Gastroesophageal sphincter (tissue), 4 donors: ENCODE data around the gene CCL27. TPM values are rescaled to one million over a fixed set of nuclear protein-coding genes. Genes with fewer than 3 reads are reported as not detected.

ENCODE experiments used
- ATAC-seq: fragments of 150-250 bp; one replicate; pipeline ENCODE4 v1.9.1; 2016; ENCODE audit warnings: mild to moderate bottlenecking, moderate library complexity
- H3K27ac ChIP-seq, 4 donors: fragments of 200-600 bp; sonication (generic) in 3 of 4; 1 replicate in 3 of 4; 2 replicates in 1 of 4; pipeline ENCODE4 v1.5.1; 2016 to 2019
- H3K27me3 ChIP-seq: fragments of 200-600 bp; sonication (generic); one replicate; pipeline ENCODE4 v1.5.1; 2019
- H3K36me3 ChIP-seq, 2 donors: fragments of 200-600 bp; sonication (generic); one replicate each; pipeline ENCODE4 v1.5.1; 2019; ENCODE audit warnings: control low read depth in 1 of 2
- H3K4me1 ChIP-seq, 3 donors: fragments of 200-600 bp; sonication (generic); 1 replicate in 2 of 3; 2 replicates in 1 of 3; pipeline ENCODE4 v1.5.1; 2016 to 2019; ENCODE audit warnings: control low read depth in 2 of 3
- H3K4me3 ChIP-seq, 2 donors: fragments of 200-600 bp; sonication (generic); one replicate each; pipeline ENCODE4 v1.5.1; 2019; ENCODE audit warnings: mild to moderate bottlenecking in 1 of 2, moderate library complexity in 1 of 2
- H3K9me3 ChIP-seq, 3 donors: fragments of 200-600 bp; sonication (generic); one replicate each; pipeline ENCODE4 v1.5.1; 2017 to 2019; ENCODE audit warnings: control low read depth in 2 of 3
- CTCF ChIP-seq, 4 experiments: fragments of 200-600 bp in 2 of 4; fragments of 450-650 bp in 2 of 4; sonication (generic) in 1 of 4; IDR thresholded peaks; one replicate each; pipeline ENCODE4 v1.5.1; 2017 to 2019; ENCODE audit warnings: antibody characterized with exemption in 4 of 4, mild to moderate bottlenecking in 2 of 4, moderate library complexity in 2 of 4
- EP300 ChIP-seq: sonication (generic); formaldehyde crosslinking; IDR thresholded peaks from one replicate; pipeline ENCODE4 v1.6.1; 2017; ENCODE audit warnings: antibody characterized with exemption, mild to moderate bottlenecking
- POLR2A ChIP-seq, 2 donors: fragments of 450-650 bp; IDR thresholded peaks; one replicate each; pipeline ENCODE4 v1.6.1; 2017; ENCODE audit warnings: antibody characterized with exemption in 2 of 2, mild to moderate bottlenecking in 2 of 2, moderate library complexity in 1 of 2
- POLR2AphosphoS5 ChIP-seq: sonication (generic); formaldehyde crosslinking; IDR thresholded peaks from one replicate; pipeline ENCODE4 v1.6.1; 2017; ENCODE audit warnings: antibody characterized with exemption
- WGBS, 2 donors: methylation state at CpG; one replicate each; pipeline ENCODE4 v1.1.5; 2018; ENCODE audit warnings: low coverage in 1 of 2; 5-methylcytosine and 5-hydroxymethylcytosine counted together
- total RNA-seq, 4 donors: library from RNA; depleted of rRNA; stranded (reverse); fragments of >200 nt; gene quantifications; one replicate each; pipeline ENCODE4 v1.1.0, GENCODE V29; 2016

The CCL27 gene
- total RNA-seq, 4 donors from 2014 or later, result not detected

- Histone ChIP-seq H3K36me3 (peaks cover 0 to 14% of the 10 kb centered on the region in 2 donors), H3K9me3 (no peaks in the 10 kb centered on the region), H3K4me1 (peaks cover 0 to 13% (median 0%) of the 10 kb centered on the region in 3 donors), H3K27me3 (no peaks in the 10 kb centered on the region), H3K27ac (no peak overlapping the region), H3K4me3 (no peak overlapping the region)
- no peak for ATAC-seq
- 70 to 75% methylated on average over 1 to 2 of the region's 5 CpGs for WGBS, 2 donors
- TF ChIP-seq POLR2AphosphoS5 (no peak), POLR2A (IDR thresholded peaks at IDR 0.05) (no peak), EP300 (no peak)
Observed at GRCh38 chr9:34688329-34689115, 26.1 kb upstream of the CCL27 start.

- Histone ChIP-seq H3K36me3 (peaks cover 0 to 24% of the 10 kb centered on the region in 2 donors), H3K9me3 (no peaks in the 10 kb centered on the region), H3K27me3 (no peaks in the 10 kb centered on the region), H3K4me3 (no peak overlapping the region), H3K4me1 (peaks cover 0 to 13% (median 0%) of the 10 kb centered on the region in 3 donors), H3K27ac (no peak overlapping the region)
- no peak for TF ChIP-seq CTCF (IDR thresholded peaks at IDR 0.05)
- no peak for TF ChIP-seq POLR2AphosphoS5
- no peak for TF ChIP-seq POLR2A (IDR thresholded peaks at IDR 0.05)
- no peak for TF ChIP-seq EP300
- no peak for ATAC-seq
- 85 to 92% methylated on average over 2 to 5 of the region's 10 CpGs for WGBS, 2 donors
Observed at GRCh38 chr9:34687276-34688030, 25.0 kb upstream of the CCL27 start.

GRCh38 chr9:34686732-34687131 lies 24.3 kb upstream of the CCL27 start:
- no peaks in the 10 kb centered on the region for H3K9me3 ChIP-seq
- no peak overlapping the region for H3K4me3 ChIP-seq
- H3K27me3 ChIP-seq, result no peaks in the 10 kb centered on the region
- WGBS, 2 donors, result 25 to 67% methylated on average over 1 of the region's 1 CpG
- ATAC-seq, result no peak
- peaks cover 0 to 13% (median 0%) of the 10 kb centered on the region in 3 donors for H3K4me1 ChIP-seq
- H3K27ac ChIP-seq, result no peak overlapping the region
- no peak for TF ChIP-seq CTCF (IDR thresholded peaks at IDR 0.05)
- TF ChIP-seq POLR2AphosphoS5, result no peak
- peaks cover 0 to 29% of the 10 kb centered on the region in 2 donors for H3K36me3 ChIP-seq

- Histone ChIP-seq H3K4me3 (no peak overlapping the region), H3K27me3 (no peaks in the 10 kb centered on the region), H3K36me3 (peaks cover 0 to 34% of the 10 kb centered on the region in 2 donors), H3K27ac (no peak overlapping the region), H3K9me3 (no peaks in the 10 kb centered on the region), H3K4me1 (peaks cover 0 to 13% (median 0%) of the 10 kb centered on the region in 3 donors)
- no peak for ATAC-seq
- 80 to 100% methylated on average over 1 to 2 of the region's 5 CpGs for WGBS, 2 donors
- no peak for TF ChIP-seq CTCF (IDR thresholded peaks at IDR 0.05)
- TF ChIP-seq POLR2AphosphoS5, result no peak
- TF ChIP-seq POLR2A (IDR thresholded peaks at IDR 0.05), result no peak
- TF ChIP-seq EP300, result no peak
Observed at GRCh38 chr9:34686231-34686630, 23.8 kb upstream of the CCL27 start.

- ATAC-seq, result no peak
- WGBS, 2 donors, result 83 to 90% methylated on average over 3 to 4 of the region's 4 CpGs
- H3K9me3 ChIP-seq, result no peaks in the 10 kb centered on the region
- H3K4me1 ChIP-seq, result peaks cover 0 to 13% (median 0%) of the 10 kb centered on the region in 3 donors
- H3K36me3 ChIP-seq, result peaks cover 0 to 40% of the 10 kb centered on the region in 2 donors
- TF ChIP-seq EP300 (no peak), POLR2AphosphoS5 (no peak), CTCF (IDR thresholded peaks at IDR 0.05) (no peak), POLR2A (IDR thresholded peaks at IDR 0.05) (no peak)
- no peak overlapping the region for H3K27ac ChIP-seq
- H3K4me3 ChIP-seq, result no peak overlapping the region
- H3K27me3 ChIP-seq, result no peaks in the 10 kb centered on the region
Observed at GRCh38 chr9:34685591-34685990, 23.1 kb upstream of the CCL27 start.
